Measurements from ENCODE around the gene GALNT10. TPM values are rescaled to one million over a fixed set of nuclear protein-coding genes. Genes with fewer than 3 reads are reported as not detected.

Gene GALNT10
- total RNA-seq, 4 donors from 2014 or later = 5.6 to 22.9 (median 14.4) TPM

DNA sequence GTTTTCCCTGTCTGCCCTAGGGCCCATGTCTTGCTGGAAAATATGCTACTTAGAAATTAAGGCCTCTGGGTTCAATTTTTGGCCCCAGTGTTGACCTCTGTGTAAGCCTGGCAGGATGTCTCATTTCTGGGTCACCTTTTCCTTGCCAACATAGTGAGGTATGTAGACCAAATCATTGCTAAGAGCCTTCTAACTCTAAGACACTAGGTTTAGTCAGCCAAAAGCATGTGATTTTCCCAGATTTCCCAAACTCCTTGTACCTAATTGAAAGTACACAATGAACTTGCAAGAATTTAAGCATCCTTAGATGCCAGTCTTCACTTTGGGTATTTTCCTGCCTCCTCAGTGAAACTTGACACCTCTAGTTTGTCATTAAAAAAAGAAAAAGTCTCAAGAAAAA lies 77.0 kb downstream of the GALNT10 start:
- H3K27me3 ChIP-seq = no peaks in the 10 kb centered on the region
- H3K4me1 ChIP-seq = no peaks in the 10 kb centered on the region
- H3K27ac ChIP-seq = no peak overlapping the region
- TF ChIP-seq POLR2A (IDR thresholded peaks at IDR 0.05) = no peak
- TF ChIP-seq, protein P1, sequence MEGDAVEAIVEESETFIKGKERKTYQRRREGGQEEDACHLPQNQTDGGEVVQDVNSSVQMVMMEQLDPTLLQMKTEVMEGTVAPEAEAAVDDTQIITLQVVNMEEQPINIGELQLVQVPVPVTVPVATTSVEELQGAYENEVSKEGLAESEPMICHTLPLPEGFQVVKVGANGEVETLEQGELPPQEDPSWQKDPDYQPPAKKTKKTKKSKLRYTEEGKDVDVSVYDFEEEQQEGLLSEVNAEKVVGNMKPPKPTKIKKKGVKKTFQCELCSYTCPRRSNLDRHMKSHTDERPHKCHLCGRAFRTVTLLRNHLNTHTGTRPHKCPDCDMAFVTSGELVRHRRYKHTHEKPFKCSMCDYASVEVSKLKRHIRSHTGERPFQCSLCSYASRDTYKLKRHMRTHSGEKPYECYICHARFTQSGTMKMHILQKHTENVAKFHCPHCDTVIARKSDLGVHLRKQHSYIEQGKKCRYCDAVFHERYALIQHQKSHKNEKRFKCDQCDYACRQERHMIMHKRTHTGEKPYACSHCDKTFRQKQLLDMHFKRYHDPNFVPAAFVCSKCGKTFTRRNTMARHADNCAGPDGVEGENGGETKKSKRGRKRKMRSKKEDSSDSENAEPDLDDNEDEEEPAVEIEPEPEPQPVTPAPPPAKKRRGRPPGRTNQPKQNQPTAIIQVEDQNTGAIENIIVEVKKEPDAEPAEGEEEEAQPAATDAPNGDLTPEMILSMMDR (IDR thresholded peaks at IDR 0.05) = no peak
- no peak for DNase-seq
- H3K4me3 ChIP-seq = no peak overlapping the region
- no peaks in the 10 kb centered on the region for H3K36me3 ChIP-seq
- no peaks in the 10 kb centered on the region for H3K9me3 ChIP-seq
- intact Hi-C loops (cut with DNase I; ENCODE audit: low total_unique reads) = no loop called here

DNA sequence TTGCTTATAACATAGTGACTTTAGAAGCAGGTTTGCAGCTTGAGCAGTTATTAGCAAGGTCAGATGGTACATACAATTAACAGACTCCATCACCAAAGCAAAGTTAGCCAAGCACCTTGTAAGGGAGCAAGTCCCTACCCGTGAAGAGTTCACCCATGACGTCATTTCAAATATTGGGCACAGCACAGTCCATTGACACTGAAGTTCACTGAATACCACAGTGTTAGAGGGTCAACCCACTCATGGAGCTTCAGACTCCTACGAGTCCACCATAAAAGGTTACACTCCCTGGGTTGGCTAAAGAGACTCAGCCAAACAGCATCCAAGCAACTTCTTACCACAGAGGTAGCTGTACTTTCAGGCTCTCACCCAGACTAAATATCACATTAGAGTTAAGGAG lies 77.5 kb downstream of the GALNT10 start:
- no peaks in the 10 kb centered on the region for H3K4me1 ChIP-seq
- H3K27me3 ChIP-seq = no peaks in the 10 kb centered on the region
- intact Hi-C loops (cut with DNase I; ENCODE audit: low total_unique reads) = no loop called here
- H3K36me3 ChIP-seq = no peaks in the 10 kb centered on the region
- H3K4me3 ChIP-seq = no peak overlapping the region
- no peak overlapping the region for H3K27ac ChIP-seq
- H3K9me3 ChIP-seq = no peaks in the 10 kb centered on the region
- TF ChIP-seq POLR2A (IDR thresholded peaks at IDR 0.05) = no peak
- TF ChIP-seq, protein P1 (IDR thresholded peaks at IDR 0.05) = no peak
- no peak for DNase-seq

DNA sequence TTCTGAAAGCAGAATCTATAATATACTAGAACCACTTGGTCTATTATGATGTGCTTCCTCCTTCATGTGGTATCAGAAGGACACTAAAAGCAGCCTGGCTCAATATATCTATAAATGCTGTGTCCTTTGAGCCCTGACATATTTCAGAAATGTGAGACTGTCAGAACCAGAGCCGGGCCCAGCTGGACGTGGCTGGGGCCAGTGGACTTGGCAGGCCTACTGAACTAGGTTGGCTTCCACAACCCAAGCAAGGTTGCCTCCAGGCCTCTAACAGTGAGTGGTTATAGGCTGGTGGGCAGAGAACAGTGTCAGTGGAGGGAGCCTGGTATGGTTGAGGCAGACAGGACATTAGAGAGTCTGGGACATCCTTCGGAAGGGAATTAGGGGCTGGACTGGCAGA lies 78.9 kb downstream of the GALNT10 start:
- Histone ChIP-seq H3K27me3 (no peaks in the 10 kb centered on the region), H3K4me3 (no peak overlapping the region), H3K36me3 (no peaks in the 10 kb centered on the region), H3K9me3 (no peaks in the 10 kb centered on the region), H3K4me1 (peaks cover 0 to under 1% of the 10 kb centered on the region in 2 donors), H3K27ac (no peak overlapping the region)
- no peak for DNase-seq
- TF ChIP-seq, protein P1 (IDR thresholded peaks at IDR 0.05) = no peak
- TF ChIP-seq POLR2A (IDR thresholded peaks at IDR 0.05) = no peak
- intact Hi-C loops (cut with DNase I; ENCODE audit: low total_unique reads) = no loop called here

DNA sequence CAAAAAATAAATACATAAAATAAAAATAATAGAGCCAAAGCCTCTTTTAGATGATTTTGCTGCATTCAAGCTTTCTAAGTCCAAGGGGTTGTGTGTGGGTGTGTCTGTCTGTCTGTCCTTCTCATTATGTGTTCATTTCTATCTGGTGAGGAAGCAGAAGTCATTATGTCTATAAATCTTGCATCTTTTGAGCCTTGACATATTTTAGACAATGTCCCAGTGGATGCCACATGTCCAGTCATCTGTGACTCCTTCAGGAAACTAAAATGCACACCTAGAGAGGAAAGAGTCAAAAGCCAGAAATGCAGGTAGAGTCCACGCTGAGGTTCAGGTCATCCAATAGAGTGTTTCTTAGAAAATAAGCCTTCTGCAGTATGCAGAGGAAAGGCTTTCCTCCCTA lies 80.9 kb downstream of the GALNT10 start:
- no peaks in the 10 kb centered on the region for H3K9me3 ChIP-seq
- TF ChIP-seq, protein P1 (IDR thresholded peaks at IDR 0.05) = no peak
- TF ChIP-seq POLR2A (IDR thresholded peaks at IDR 0.05) = no peak
- no peak overlapping the region for H3K4me3 ChIP-seq
- H3K27ac ChIP-seq = no peak overlapping the region
- H3K36me3 ChIP-seq = no peaks in the 10 kb centered on the region
- no peaks in the 10 kb centered on the region for H3K27me3 ChIP-seq
- H3K4me1 ChIP-seq = peaks cover 0 to 6% of the 10 kb centered on the region in 2 donors
- DNase-seq = no peak
- intact Hi-C loops (cut with DNase I; ENCODE audit: low total_unique reads) = no loop called here

DNA sequence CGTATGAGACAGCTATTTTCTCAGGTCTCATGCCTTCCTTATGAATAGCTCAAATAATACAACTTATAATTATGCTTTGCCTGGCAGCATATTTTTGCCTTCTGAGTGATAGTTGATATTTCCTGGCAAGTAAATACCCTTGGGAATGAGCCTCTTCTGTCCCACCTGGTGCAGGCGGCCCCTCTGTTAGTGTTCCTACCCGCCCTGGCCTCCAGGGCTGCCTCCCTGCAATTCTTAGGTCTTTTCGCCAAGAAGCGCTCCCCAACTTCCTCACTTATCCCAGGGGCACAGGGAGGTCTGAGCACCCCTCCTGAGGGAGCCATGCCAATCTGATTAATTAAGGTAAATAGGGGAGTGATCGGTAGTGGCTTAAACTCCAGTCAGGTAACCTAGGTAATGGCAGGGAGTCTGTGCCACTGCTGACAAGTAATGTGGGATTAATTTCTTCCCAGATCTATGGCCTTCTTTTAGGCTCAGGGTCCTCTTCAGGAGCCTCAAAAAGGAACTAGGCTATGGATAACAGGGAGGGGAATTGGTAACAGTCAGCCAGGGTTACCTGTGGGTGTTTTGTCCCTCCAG lies 81.5 kb downstream of the GALNT10 start:
- Histone ChIP-seq H3K9me3 (no peaks in the 10 kb centered on the region), H3K27me3 (no peaks in the 10 kb centered on the region), H3K27ac (no peak overlapping the region), H3K4me3 (no peak overlapping the region), H3K4me1 (peaks cover 0 to 6% of the 10 kb centered on the region in 2 donors), H3K36me3 (no peaks in the 10 kb centered on the region)
- DNase-seq = no peak
- intact Hi-C loops (cut with DNase I; ENCODE audit: low total_unique reads) = no loop called here
- TF ChIP-seq, protein P1 (IDR thresholded peaks at IDR 0.05) = no peak
- TF ChIP-seq POLR2A (IDR thresholded peaks at IDR 0.05) = no peak

Measured in uterus (tissue), 4 donors.